LNCAP (cell line): ENCODE measurements around the gene ANP32A.

Source experiments
- CTCF ChIP-seq: fragments of 450-650 bp; IDR thresholded peaks from 2 replicates; pipeline ENCODE4 v1.5.1; 2017; ENCODE audit warnings: mild to moderate bottlenecking

Gene ANP32A

GRCh38 chr15:68817304-68818065, 3.2 kb downstream of the ANP32A start:
- TF ChIP-seq CTCF, result no peak

- TF ChIP-seq CTCF, result no peak
These were observed 3.8 kb downstream of the ANP32A start for GRCh38 chr15:68816795-68817303.

- no peak for TF ChIP-seq CTCF
These were observed 4.5 kb downstream of the ANP32A start for GRCh38 chr15:68816158-68816557.

- TF ChIP-seq CTCF, result no peak
These were observed 5.1 kb downstream of the ANP32A start for GRCh38 chr15:68815598-68815997.

- TF ChIP-seq CTCF, result no peak
These were observed 6.1 kb downstream of the ANP32A start for GRCh38 chr15:68814596-68814995.

- no peak for TF ChIP-seq CTCF
These were observed 7.9 kb downstream of the ANP32A start for GRCh38 chr15:68812597-68813431.

GRCh38 chr15:68812069-68812468, 8.6 kb downstream of the ANP32A start:
- TF ChIP-seq CTCF, result no peak
